Thoracic aorta (tissue), 2 donors: Measurements from ENCODE around the gene REPS2. TPM values are rescaled to one million over a fixed set of nuclear protein-coding genes. Genes with fewer than 3 reads are reported as not detected.

Experiments
- ATAC-seq: fragments of 150-250 bp; one replicate; pipeline ENCODE4 v1.8.0; 2017; ENCODE audit warnings: low read depth; ENCODE audit not compliant: insufficient number of reproducible peaks, low FRiP score
- DNase-seq: peaks from one replicate; pipeline ENCODE4 v3.0.0-alpha.2; 2020; ENCODE audit warnings: low spot score
- H3K27ac ChIP-seq, 2 donors: fragments of 200-600 bp; sonication (generic); 1 replicate in 1 of 2; 2 replicates in 1 of 2; pipeline ENCODE4 v1.5.1; 2016; ENCODE audit warnings: mild to moderate bottlenecking in 2 of 2, moderate library complexity in 2 of 2
- H3K27me3 ChIP-seq: fragments of 200-600 bp; sonication (generic); replicated peaks from 2 replicates; pipeline ENCODE4 v1.6.0; 2016; ENCODE audit warnings: mild to moderate bottlenecking; ENCODE audit not compliant: insufficient read depth
- H3K36me3 ChIP-seq: fragments of 200-600 bp; sonication (generic); one replicate; pipeline ENCODE4 v1.5.1; 2016
- H3K4me1 ChIP-seq, 2 donors: fragments of 200-600 bp; sonication (generic); 1 replicate in 1 of 2; 2 replicates in 1 of 2; pipeline versions ENCODE4 v1.5.1 to v1.6.0; 2016; ENCODE audit warnings: low read depth in 2 of 2, mild to moderate bottlenecking in 1 of 2; ENCODE audit not compliant: control insufficient read depth in 1 of 2
- H3K4me3 ChIP-seq: fragments of 200-600 bp; sonication (generic); 2 replicates; pipeline ENCODE4 v1.5.1; 2016; ENCODE audit warnings: mild to moderate bottlenecking
- H3K9me3 ChIP-seq: fragments of 200-600 bp; sonication (generic); 2 replicates; pipeline ENCODE4 v1.5.1; 2016
- total RNA-seq, 2 donors: library from RNA; depleted of rRNA; stranded (reverse); fragments of >200 nt; gene quantifications; one replicate each; pipeline versions ENCODE4 v1.1.0 to v1.2.3, GENCODE V29; 2016
- TF ChIP-seq, protein P1 (sequence below): fragments of 200-600 bp; sonication (generic); IDR thresholded peaks from one replicate; pipeline ENCODE4 v1.5.1; 2019; ENCODE audit warnings: antibody characterized with exemption

Gene REPS2
- total RNA-seq, 2 donors from 2014 or later = 4.9 to 22.9 TPM

DNA sequence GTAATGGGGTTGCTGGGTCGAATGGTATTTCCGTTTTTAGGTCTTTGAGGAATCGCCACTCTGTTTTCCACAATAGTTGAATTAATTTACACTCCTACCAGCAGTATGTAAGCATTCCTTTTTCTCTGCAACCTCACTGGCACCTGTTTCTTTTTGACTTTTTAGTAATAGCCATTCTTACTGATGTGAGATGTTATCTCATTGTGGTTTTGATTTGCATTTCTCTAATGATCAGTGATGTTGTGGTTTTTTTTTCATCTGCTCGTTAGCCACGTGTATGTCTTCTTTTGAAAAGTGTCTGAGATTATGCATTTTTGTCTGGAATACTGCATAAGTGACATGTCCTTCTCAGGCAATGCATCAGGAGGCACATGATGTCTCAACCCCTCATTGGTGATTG lies 28.8 kb downstream of the REPS2 start:
- ATAC-seq (no peak), DNase-seq (no peak)
- no peaks in the 10 kb centered on the region for H3K36me3 ChIP-seq
- no peak overlapping the region for H3K27ac ChIP-seq
- no peaks in the 10 kb centered on the region for H3K27me3 ChIP-seq
- TF ChIP-seq, protein P1, sequence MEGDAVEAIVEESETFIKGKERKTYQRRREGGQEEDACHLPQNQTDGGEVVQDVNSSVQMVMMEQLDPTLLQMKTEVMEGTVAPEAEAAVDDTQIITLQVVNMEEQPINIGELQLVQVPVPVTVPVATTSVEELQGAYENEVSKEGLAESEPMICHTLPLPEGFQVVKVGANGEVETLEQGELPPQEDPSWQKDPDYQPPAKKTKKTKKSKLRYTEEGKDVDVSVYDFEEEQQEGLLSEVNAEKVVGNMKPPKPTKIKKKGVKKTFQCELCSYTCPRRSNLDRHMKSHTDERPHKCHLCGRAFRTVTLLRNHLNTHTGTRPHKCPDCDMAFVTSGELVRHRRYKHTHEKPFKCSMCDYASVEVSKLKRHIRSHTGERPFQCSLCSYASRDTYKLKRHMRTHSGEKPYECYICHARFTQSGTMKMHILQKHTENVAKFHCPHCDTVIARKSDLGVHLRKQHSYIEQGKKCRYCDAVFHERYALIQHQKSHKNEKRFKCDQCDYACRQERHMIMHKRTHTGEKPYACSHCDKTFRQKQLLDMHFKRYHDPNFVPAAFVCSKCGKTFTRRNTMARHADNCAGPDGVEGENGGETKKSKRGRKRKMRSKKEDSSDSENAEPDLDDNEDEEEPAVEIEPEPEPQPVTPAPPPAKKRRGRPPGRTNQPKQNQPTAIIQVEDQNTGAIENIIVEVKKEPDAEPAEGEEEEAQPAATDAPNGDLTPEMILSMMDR = no peak
- no peak overlapping the region for H3K4me3 ChIP-seq
- H3K9me3 ChIP-seq = no peaks in the 10 kb centered on the region
- no peaks in the 10 kb centered on the region for H3K4me1 ChIP-seq

DNA sequence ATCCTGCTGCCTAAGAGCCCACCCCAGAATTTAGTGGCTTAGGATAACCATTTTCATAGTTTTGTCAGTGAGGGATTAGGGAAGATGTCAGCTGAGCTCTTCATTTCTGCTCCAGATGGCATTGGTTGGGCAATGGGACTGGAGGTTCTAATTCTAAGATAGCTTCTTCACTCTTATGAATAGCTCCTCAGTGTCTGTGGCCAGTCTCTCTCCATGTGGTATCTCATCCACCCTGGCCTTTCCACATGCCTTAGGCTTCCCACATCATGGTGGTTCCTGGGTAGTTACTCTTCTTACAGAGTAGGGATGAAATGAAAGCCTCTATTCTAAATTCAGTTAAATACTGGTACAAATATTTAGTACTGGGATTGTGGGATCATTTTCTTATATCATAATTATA lies 31.3 kb downstream of the REPS2 start:
- no peaks in the 10 kb centered on the region for H3K9me3 ChIP-seq
- no peak overlapping the region for H3K4me3 ChIP-seq
- ATAC-seq (no peak), DNase-seq (no peak)
- H3K27ac ChIP-seq = no peak overlapping the region
- TF ChIP-seq, protein P1 = no peak
- no peaks in the 10 kb centered on the region for H3K36me3 ChIP-seq
- H3K27me3 ChIP-seq = no peaks in the 10 kb centered on the region
- no peaks in the 10 kb centered on the region for H3K4me1 ChIP-seq

DNA sequence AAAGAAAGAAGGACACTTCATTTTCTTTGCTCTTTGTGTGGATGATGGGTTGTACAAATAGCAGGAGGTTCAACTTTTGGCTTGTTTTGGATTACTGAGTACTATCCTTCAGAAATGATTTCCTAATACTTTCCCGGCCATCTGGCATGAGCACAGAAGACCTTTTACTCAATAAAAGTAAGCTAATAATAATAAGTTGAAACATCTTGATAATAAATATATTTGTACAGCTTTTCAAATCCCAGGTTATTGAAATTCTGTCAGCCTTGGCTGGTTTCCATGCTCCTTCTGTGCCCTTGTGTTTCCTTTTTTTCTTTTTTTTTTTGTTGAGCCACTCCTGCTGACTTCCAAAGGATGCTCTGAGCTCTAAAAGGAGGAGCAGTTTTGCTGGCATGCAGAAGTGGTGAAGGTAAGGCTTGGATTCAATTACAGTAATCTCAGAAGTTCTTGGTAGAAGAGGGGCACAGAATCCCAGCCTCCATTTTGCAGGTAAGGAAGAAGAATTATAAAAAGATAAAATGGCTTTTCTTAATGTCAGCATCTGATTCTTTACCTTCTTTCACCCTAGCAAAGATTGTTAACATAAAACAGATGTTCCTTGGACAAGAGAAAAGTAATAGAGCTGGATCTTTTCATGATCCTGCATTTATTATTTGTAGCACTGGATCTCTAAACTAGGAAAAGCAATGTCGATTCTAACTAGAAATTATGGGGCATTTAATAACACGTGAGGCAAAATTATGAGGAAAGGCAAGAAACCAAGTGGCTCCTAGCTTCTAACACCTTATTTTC lies 31.9 kb downstream of the REPS2 start:
- no peaks in the 10 kb centered on the region for H3K27me3 ChIP-seq
- H3K4me3 ChIP-seq = no peak overlapping the region
- no peaks in the 10 kb centered on the region for H3K9me3 ChIP-seq
- H3K36me3 ChIP-seq = no peaks in the 10 kb centered on the region
- DNase-seq (no peak), ATAC-seq (no peak)
- TF ChIP-seq, protein P1 = no peak
- H3K4me1 ChIP-seq = no peaks in the 10 kb centered on the region
- no peak overlapping the region for H3K27ac ChIP-seq

DNA sequence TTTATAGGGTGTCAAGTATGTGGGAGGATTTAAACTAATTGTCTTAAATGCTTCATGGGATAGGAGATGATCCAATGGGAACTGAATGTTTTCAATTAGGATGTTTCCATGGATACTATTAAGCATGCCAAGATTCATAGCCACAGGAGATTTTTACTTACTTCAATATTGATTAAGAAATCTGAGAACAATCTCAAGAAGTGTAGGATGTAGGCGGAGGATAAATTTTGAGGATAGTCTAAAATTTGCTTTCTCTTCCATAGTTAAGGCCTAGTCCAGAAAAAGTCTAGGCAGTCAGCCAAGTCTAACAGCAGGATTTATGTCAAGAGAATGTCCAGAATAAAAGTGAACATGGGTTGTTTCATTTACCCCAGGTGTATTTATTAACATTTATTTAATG lies 32.8 kb downstream of the REPS2 start:
- no peak for ATAC-seq
- H3K27ac ChIP-seq = no peak overlapping the region

DNA sequence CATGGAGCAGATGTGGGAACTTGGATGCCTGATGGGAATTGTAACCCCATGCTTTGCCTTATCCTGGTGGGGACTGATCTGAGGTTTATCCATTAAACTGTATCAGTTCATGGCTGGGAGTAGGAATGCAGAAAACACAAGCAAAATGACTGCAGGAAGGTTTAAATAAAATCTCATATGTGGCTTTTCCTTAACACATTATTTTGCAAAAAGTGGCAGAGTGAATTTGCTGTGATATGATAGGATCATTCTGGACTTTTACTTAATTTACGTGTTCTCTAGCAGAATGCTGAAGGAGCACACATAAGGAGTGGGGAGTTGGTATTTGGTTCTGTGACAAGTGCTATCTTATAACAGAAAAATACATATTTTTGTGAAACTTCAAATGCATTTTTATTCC lies 34.8 kb downstream of the REPS2 start:
- Histone ChIP-seq H3K9me3 (no peaks in the 10 kb centered on the region), H3K4me1 (no peaks in the 10 kb centered on the region), H3K27me3 (no peaks in the 10 kb centered on the region), H3K27ac (no peak overlapping the region), H3K4me3 (no peak overlapping the region), H3K36me3 (no peaks in the 10 kb centered on the region)
- ATAC-seq (no peak), DNase-seq (no peak)
- TF ChIP-seq, protein P1 = no peak

More for the DNA sequence above, 32.8 kb downstream of the REPS2 start:
- Histone ChIP-seq H3K27me3 (no peaks in the 10 kb centered on the region), H3K36me3 (no peaks in the 10 kb centered on the region), H3K4me3 (no peak overlapping the region), H3K9me3 (no peaks in the 10 kb centered on the region), H3K4me1 (no peaks in the 10 kb centered on the region)
- TF ChIP-seq, protein P1 = no peak
- DNase-seq = no peak
